HFFc6 (cell line): ENCODE measurements around the gene MLEC. TPM values are rescaled to one million over a fixed set of nuclear protein-coding genes. Genes with fewer than 3 reads are reported as not detected.

Experiments used
- DNase-seq: peaks from one replicate; pipeline ENCODE4 v3.0.0-alpha.2; 2018
- H3K27ac Mint-ChIP-seq: 2 replicates; pipeline ENCODE4 v1.8.0; 2020; ENCODE audit warnings: mild to moderate bottlenecking, mixed read lengths
- H3K27me3 Mint-ChIP-seq: 2 replicates; pipeline ENCODE4 v1.8.0; 2021; ENCODE audit warnings: mild to moderate bottlenecking, moderate library complexity, mixed read lengths; ENCODE audit not compliant: insufficient read depth
- H3K36me3 Mint-ChIP-seq: 2 replicates; pipeline ENCODE4 v1.8.0; 2021; ENCODE audit warnings: low read depth, mixed read lengths
- H3K4me1 Mint-ChIP-seq: 2 replicates; pipeline ENCODE4 v1.8.0; 2020; ENCODE audit warnings: low read depth, mixed read lengths
- H3K4me3 Mint-ChIP-seq: 2 replicates; pipeline ENCODE4 v1.8.0; 2020; ENCODE audit warnings: mild to moderate bottlenecking, moderate library complexity, mixed read lengths
- H3K9me3 Mint-ChIP-seq: 2 replicates; pipeline ENCODE4 v1.8.0; 2020; ENCODE audit warnings: mild to moderate bottlenecking, mixed read lengths
- CTCF ChIP-seq: fragments of 200-600 bp; sonication (generic); IDR thresholded peaks from 2 replicates; pipeline ENCODE4 v1.5.0; 2021; ENCODE audit warnings: antibody characterized with exemption, mild to moderate bottlenecking
- total RNA-seq, 6 experiments: library from RNA; stranded (reverse); fragmentation: NEBNext Ultra II Directional; extraction: Animal tissue kit (Norgen Biotek cat#: 25700); gene quantifications; 2 replicates in 1 of 6; 3 replicates in 5 of 6; pipeline ENCODE4 v1.2.3, GENCODE V29; 2021

Gene MLEC
- total RNA-seq, 6 experiments from 2014 or later, result 195 to 241 (median 209) TPM

- H3K4me3 Mint-ChIP-seq, result peak overlapping the region; percentile 89
- H3K9me3 Mint-ChIP-seq, result no peaks in the 10 kb centered on the region
- no peaks in the 10 kb centered on the region for H3K27me3 Mint-ChIP-seq
- H3K27ac Mint-ChIP-seq, result peak overlapping the region; percentile 74
- no peak for DNase-seq
- H3K36me3 Mint-ChIP-seq, result peaks cover 13% of the 10 kb centered on the region
- TF ChIP-seq CTCF, result no peak
- peaks cover 42% of the 10 kb centered on the region for H3K4me1 Mint-ChIP-seq
Measured at GRCh38 chr12:120710805-120711296, 23.9 kb downstream of the MLEC start.

- H3K9me3 Mint-ChIP-seq, result no peaks in the 10 kb centered on the region
- peaks cover 37% of the 10 kb centered on the region for H3K4me1 Mint-ChIP-seq
- H3K27me3 Mint-ChIP-seq, result no peaks in the 10 kb centered on the region
- H3K36me3 Mint-ChIP-seq, result peaks cover 16% of the 10 kb centered on the region
- H3K4me3 Mint-ChIP-seq, result peak overlapping the region; percentile 89
- peak overlapping the region; percentile 74 for H3K27ac Mint-ChIP-seq
- no peak for TF ChIP-seq CTCF
- no peak for DNase-seq
Measured at GRCh38 chr12:120711411-120711810, 24.5 kb downstream of the MLEC start.

GRCh38 chr12:120712610-120713009, 25.7 kb downstream of the MLEC start:
- no peak overlapping the region for H3K4me3 Mint-ChIP-seq
- no peaks in the 10 kb centered on the region for H3K27me3 Mint-ChIP-seq
- no peak for DNase-seq
- H3K36me3 Mint-ChIP-seq, result peaks cover 21% of the 10 kb centered on the region
- no peaks in the 10 kb centered on the region for H3K9me3 Mint-ChIP-seq
- H3K4me1 Mint-ChIP-seq, result peaks cover 41% of the 10 kb centered on the region
- TF ChIP-seq CTCF, result no peak
- H3K27ac Mint-ChIP-seq, result peak overlapping the region; percentile 29; the same call in 1 of the 2 replicates

GRCh38 chr12:120713861-120714482, 27.0 kb downstream of the MLEC start:
- Mint-ChIP-seq H3K27ac (peak overlapping the region; percentile 48), H3K4me1 (peaks cover 41% of the 10 kb centered on the region), H3K36me3 (peaks cover 27% of the 10 kb centered on the region), H3K27me3 (no peaks in the 10 kb centered on the region), H3K9me3 (no peaks in the 10 kb centered on the region), H3K4me3 (no peak overlapping the region)
- peak; percentile 78 for DNase-seq
- peak; percentile 93 for TF ChIP-seq CTCF

- no peaks in the 10 kb centered on the region for H3K9me3 Mint-ChIP-seq
- H3K4me3 Mint-ChIP-seq, result no peak overlapping the region
- TF ChIP-seq CTCF, result no peak
- no peak for DNase-seq
- peaks cover 45% of the 10 kb centered on the region for H3K36me3 Mint-ChIP-seq
- H3K27ac Mint-ChIP-seq, result no peak overlapping the region
- H3K27me3 Mint-ChIP-seq, result no peaks in the 10 kb centered on the region
- peaks cover 26% of the 10 kb centered on the region for H3K4me1 Mint-ChIP-seq
Measured at GRCh38 chr12:120718055-120718454, 31.1 kb downstream of the MLEC start.
